HepG2 (cell line): ENCODE results near the gene ADAMTS4. TPM values are rescaled to one million over a fixed set of nuclear protein-coding genes. Genes with fewer than 3 reads are reported as not detected.
A peak's percentile ranks its signal among the peaks of the same experiment; 100 is the strongest.

ENCODE experiments used
- ATF7-NPFF ChIP-seq: sonication (generic); formaldehyde crosslinking; IDR thresholded peaks from 2 replicates; pipeline ENCODE4 v1.8.1; 2023; ENCODE audit warnings: mild to moderate bottlenecking, low read depth, missing genetic modification reagents, moderate library complexity
- CCDC6 ChIP-seq: sonication (generic); formaldehyde crosslinking; IDR thresholded peaks from 2 replicates; pipeline ENCODE4 v1.8.1; 2022; ENCODE audit warnings: mild to moderate bottlenecking, missing genetic modification reagents, moderate library complexity
- FOXK1 ChIP-seq: sonication (generic); formaldehyde crosslinking; IDR thresholded peaks from 2 replicates; pipeline ENCODE4 v1.4.0; 2020; ENCODE audit warnings: low read depth, missing genetic modification reagents, borderline replicate concordance
- MLLT10 ChIP-seq: sonication (generic); formaldehyde crosslinking; IDR thresholded peaks from 2 replicates; pipeline ENCODE4 v1.4.0; 2020; ENCODE audit warnings: missing genetic modification reagents
- MTERF4 ChIP-seq: sonication (generic); formaldehyde crosslinking; IDR thresholded peaks from 2 replicates; pipeline ENCODE4 v1.8.0; 2023; ENCODE audit warnings: mild to moderate bottlenecking, missing genetic modification reagents
- RAD51 ChIP-seq: fragments of 450-650 bp; IDR thresholded peaks from 2 replicates; pipeline ENCODE4 v1.6.1; 2016; ENCODE audit warnings: borderline replicate concordance
- SIN3A ChIP-seq: IDR thresholded peaks from 2 replicates; pipeline ENCODE4 v1.6.1; 2011; ENCODE audit warnings: low read depth, mild to moderate bottlenecking, control low read depth, low read length, borderline replicate concordance
- SP2 ChIP-seq: sonication (generic); formaldehyde crosslinking; IDR thresholded peaks from 2 replicates; pipeline ENCODE4 v1.5.1; 2020; ENCODE audit warnings: mild to moderate bottlenecking, missing genetic modification reagents
- U2AF2 ChIP-seq: fragments of 200-400 bp; formaldehyde crosslinking; IDR thresholded peaks from 2 replicates; pipeline ENCODE4 v1.6.1; 2017; ENCODE audit warnings: low read depth, mild to moderate bottlenecking, low read length
- ZFP36L2 ChIP-seq: sonication (generic); formaldehyde crosslinking; IDR thresholded peaks from 2 replicates; pipeline ENCODE4 v1.4.0; 2020; ENCODE audit warnings: missing genetic modification reagents
- ZNF121 ChIP-seq: sonication (generic); formaldehyde crosslinking; IDR thresholded peaks from 2 replicates; pipeline ENCODE4 v1.5.0; 2020; ENCODE audit warnings: mild to moderate bottlenecking, missing genetic modification reagents
- ZNF207 ChIP-seq: fragments of 450-650 bp; IDR thresholded peaks from 2 replicates; pipeline ENCODE4 v1.6.1; 2016; ENCODE audit warnings: antibody characterized with exemption, borderline replicate concordance
- ZNF232 ChIP-seq: sonication (generic); formaldehyde crosslinking; IDR thresholded peaks from 2 replicates; pipeline ENCODE4 v1.4.0; 2020; ENCODE audit warnings: missing genetic modification reagents, borderline replicate concordance
- ZNF264 ChIP-seq: sonication (generic); formaldehyde crosslinking; IDR thresholded peaks from 2 replicates; pipeline ENCODE4 v1.4.0; 2020; ENCODE audit warnings: missing genetic modification reagents
- ZNF414 ChIP-seq: sonication (generic); formaldehyde crosslinking; IDR thresholded peaks from 2 replicates; pipeline ENCODE4 v1.5.0; 2020; ENCODE audit warnings: missing genetic modification reagents
- ZNF572 ChIP-seq: sonication (generic); formaldehyde crosslinking; IDR thresholded peaks from 2 replicates; pipeline ENCODE4 v1.5.1; 2020; ENCODE audit warnings: mild to moderate bottlenecking, missing genetic modification reagents
- ZNF577 ChIP-seq: sonication (generic); formaldehyde crosslinking; IDR thresholded peaks from 2 replicates; pipeline ENCODE4 v1.4.0; 2020; ENCODE audit warnings: mild to moderate bottlenecking, low read depth, missing genetic modification reagents, borderline replicate concordance
- ZNF691 ChIP-seq: sonication (generic); formaldehyde crosslinking; IDR thresholded peaks from 2 replicates; pipeline ENCODE4 v1.4.0; 2020; ENCODE audit warnings: missing genetic modification reagents, low read depth, mild to moderate bottlenecking, borderline replicate concordance
- ZNF766 ChIP-seq: sonication (generic); formaldehyde crosslinking; IDR thresholded peaks from 2 replicates; pipeline ENCODE4 v1.5.0; 2020; ENCODE audit warnings: missing genetic modification reagents, borderline replicate concordance
- polyA plus RNA-seq, 8 experiments: library from polyadenylated mRNA; depleted of rRNA in 3 of 8; stranded (reverse) in 7 of 8; unstranded in 1 of 8; fragments of >200 nt; fragmentation: Illumina TruSeq in 4 of 8; extraction: Trizol in 4 of 8; gene quantifications; 2 replicates each; pipeline versions ENCODE4 v1.2.1 to v1.2.3, GENCODE V29; 2011 to 2016; ENCODE audit warnings: low read depth in 4 of 8, missing spikeins in 1 of 8, mixed read lengths in 1 of 8; ENCODE audit not compliant: insufficient read depth in 1 of 8
- total RNA-seq, 5 experiments: library from RNA; depleted of rRNA; stranded (reverse); fragments of >200 nt; fragmentation: Illumina TruSeq; extraction: Trizol; gene quantifications; 2 replicates each; pipeline ENCODE4 v1.2.3, GENCODE V29; 2016; ENCODE audit warnings: low read depth in 1 of 5
- TF ChIP-seq, protein P1 (sequence below), 2 experiments: sonication (generic) in 1 of 2; formaldehyde crosslinking in 1 of 2; IDR thresholded peaks; 2 replicates each; pipeline versions ENCODE4 v1.6.1 to v1.9.0; 2014 to 2022; ENCODE audit warnings: antibody characterized with exemption in 1 of 2, borderline replicate concordance in 1 of 2, inconsistent platforms in 1 of 2, low read depth in 1 of 2, missing genetic modification reagents in 1 of 2
- TF ChIP-seq, protein P2 (sequence below): sonication (generic); formaldehyde crosslinking; IDR thresholded peaks from 2 replicates; pipeline ENCODE4 v1.8.1; 2023; ENCODE audit warnings: mild to moderate bottlenecking, missing genetic modification reagents, borderline replicate concordance

The ADAMTS4 gene
- total and polyA plus RNA-seq, 2 of the 13 experiments (the other 11 are each of a cell fraction or from before 2014, with no cell fraction given) = 0.51 to 1.7 TPM

DNA sequence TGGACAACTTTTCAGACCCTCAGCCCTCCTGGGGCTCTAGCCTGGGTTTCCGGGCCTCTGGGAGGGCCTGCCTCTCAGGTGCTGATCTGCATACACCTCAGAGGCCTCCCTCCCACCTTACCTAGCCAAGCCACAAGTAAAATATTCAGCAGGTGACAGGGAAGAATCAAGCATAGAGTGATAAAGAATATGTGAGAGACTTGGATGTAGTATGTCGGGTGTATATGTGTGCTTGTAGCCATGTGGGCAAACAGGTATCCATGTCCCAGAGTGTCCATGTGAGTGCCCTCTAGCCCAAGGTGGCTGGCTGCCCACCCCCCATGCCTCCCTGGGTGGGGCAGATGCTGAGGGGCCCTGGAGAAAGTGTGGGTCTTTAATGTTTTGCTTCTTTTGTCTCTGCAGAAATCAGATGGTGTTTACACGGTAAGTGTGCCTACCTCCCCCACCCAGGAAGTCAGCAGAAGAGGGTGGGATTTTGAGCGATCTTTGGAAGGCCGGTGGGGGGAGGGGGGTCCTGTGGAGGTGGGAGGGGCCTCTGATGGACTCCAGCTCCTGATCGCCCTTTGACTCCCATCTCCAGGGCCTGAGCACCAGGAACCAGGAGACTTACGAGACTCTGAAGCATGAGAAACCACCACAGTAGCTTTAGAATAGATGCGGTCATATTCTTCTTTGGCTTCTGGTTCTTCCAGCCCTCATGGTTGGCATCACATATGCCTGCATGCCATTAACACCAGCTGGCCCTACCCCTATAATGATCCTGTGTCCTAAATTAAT is 19.6 kb upstream of the ADAMTS4 start (continued):
- TF ChIP-seq, protein P1, sequence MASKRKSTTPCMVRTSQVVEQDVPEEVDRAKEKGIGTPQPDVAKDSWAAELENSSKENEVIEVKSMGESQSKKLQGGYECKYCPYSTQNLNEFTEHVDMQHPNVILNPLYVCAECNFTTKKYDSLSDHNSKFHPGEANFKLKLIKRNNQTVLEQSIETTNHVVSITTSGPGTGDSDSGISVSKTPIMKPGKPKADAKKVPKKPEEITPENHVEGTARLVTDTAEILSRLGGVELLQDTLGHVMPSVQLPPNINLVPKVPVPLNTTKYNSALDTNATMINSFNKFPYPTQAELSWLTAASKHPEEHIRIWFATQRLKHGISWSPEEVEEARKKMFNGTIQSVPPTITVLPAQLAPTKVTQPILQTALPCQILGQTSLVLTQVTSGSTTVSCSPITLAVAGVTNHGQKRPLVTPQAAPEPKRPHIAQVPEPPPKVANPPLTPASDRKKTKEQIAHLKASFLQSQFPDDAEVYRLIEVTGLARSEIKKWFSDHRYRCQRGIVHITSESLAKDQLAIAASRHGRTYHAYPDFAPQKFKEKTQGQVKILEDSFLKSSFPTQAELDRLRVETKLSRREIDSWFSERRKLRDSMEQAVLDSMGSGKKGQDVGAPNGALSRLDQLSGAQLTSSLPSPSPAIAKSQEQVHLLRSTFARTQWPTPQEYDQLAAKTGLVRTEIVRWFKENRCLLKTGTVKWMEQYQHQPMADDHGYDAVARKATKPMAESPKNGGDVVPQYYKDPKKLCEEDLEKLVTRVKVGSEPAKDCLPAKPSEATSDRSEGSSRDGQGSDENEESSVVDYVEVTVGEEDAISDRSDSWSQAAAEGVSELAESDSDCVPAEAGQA (IDR thresholded peaks at IDR 0.05; ENCODE audit: low read depth) = no peak
- TF ChIP-seq, protein P1 (CRISPR knock-in tag; IDR thresholded peaks at IDR 0.05; ENCODE audit: borderline replicate concordance) = no peak
- TF ChIP-seq ZNF572 (CRISPR knock-in tag) (no peak), RAD51 (no peak), SP2 (CRISPR knock-in tag) (no peak), ZNF207 (no peak), ATF7-NPFF (no peak), MLLT10 (CRISPR knock-in tag) (no peak), MTERF4 (CRISPR knock-in tag) (no peak), FOXK1 (CRISPR knock-in tag) (peak; percentile 60), ZNF577 (no peak), ZNF414 (CRISPR knock-in tag) (peak; percentile 28; the same call in 1 of the 2 replicates), CCDC6 (CRISPR knock-in tag) (no peak; the same call in 1 of the 2 replicates), ZNF264 (0 out of 2 replicates have a peak, but pooled peaks have one; percentile 33), ZFP36L2 (CRISPR knock-in tag) (no peak), ZNF121 (CRISPR knock-in tag) (no peak), SIN3A (no peak), ZNF691 (CRISPR knock-in tag) (0 out of 2 replicates have a peak, but pooled peaks have one; percentile 28), ZNF232 (CRISPR knock-in tag) (no peak), U2AF2 (no peak), ZNF766 (CRISPR knock-in tag) (no peak)
- TF ChIP-seq, protein P2, sequence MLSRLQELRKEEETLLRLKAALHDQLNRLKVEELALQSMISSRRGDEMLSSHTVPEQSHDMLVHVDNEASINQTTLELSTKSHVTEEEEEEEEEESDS (CRISPR knock-in tag) = no peak
